ENCODE data around the gene GNG2.
A peak's percentile ranks its signal among the peaks of the same experiment; 100 is the strongest.

GNG2 gene

DNA sequence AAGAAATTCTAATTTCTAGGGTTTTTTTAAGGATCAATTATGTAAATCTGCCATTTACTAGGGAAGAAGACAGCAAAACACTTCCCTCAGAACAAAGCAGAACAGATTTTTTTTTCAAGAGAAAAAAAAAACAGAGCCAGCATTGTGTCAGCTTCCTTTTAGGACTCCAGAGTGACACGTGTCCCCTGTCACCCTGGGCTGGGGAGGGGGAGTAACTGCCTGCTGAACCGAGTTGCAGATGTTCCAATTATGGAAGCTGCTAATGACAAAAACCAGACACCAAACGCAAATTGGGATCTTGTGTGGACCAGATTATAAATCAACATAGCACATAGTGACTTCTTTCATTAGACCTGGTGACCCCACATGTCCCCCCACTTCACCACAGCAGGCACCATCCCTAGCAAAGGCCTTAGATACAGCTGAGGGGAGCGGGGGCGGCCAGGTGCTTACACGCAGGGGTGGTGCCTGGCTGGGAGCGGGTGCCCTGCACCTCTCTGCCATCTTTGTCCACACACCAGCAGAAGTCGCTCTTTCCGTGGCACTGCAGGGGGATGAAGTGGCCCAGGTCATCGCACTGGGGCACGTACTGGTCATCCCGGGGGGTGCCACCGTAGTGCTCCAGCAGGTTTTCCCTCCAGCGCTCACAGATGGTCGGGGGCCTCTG lies 154.3 kb downstream of the GNG2 start:
- Mint-ChIP-seq H3K4me1 (ENCODE audit: low read depth in 2 of 2) (no peaks in the 10 kb centered on the region), H3K27me3 (peaks cover 8 to 29% of the 10 kb centered on the region in 2 donors), H3K36me3 (ENCODE audit: insufficient read depth) (peaks cover 29% of the 10 kb centered on the region), H3K4me3 (no peak overlapping the region), H3K27ac (peak overlapping the region in 1 of 2 donors; percentile 8), H3K9me3 (no peaks in the 10 kb centered on the region)
- ATAC-seq (replicated peaks) (no peak), DNase-seq (no peak)

- no peak for DNase-seq
- no peak overlapping the region for H3K4me3 Mint-ChIP-seq
- no peaks in the 10 kb centered on the region for H3K4me1 Mint-ChIP-seq (ENCODE audit: low read depth in 2 of 2)
- H3K27ac Mint-ChIP-seq: no peak overlapping the region
- peaks cover 8 to 29% of the 10 kb centered on the region in 2 donors for H3K27me3 Mint-ChIP-seq
- no peak for ATAC-seq (replicated peaks)
- peaks cover 23% of the 10 kb centered on the region for H3K36me3 Mint-ChIP-seq (ENCODE audit: insufficient read depth)
- no peaks in the 10 kb centered on the region for H3K9me3 Mint-ChIP-seq
Observed at GRCh38 chr14:52015411-52016030, 155.1 kb downstream of the GNG2 start.

DNA sequence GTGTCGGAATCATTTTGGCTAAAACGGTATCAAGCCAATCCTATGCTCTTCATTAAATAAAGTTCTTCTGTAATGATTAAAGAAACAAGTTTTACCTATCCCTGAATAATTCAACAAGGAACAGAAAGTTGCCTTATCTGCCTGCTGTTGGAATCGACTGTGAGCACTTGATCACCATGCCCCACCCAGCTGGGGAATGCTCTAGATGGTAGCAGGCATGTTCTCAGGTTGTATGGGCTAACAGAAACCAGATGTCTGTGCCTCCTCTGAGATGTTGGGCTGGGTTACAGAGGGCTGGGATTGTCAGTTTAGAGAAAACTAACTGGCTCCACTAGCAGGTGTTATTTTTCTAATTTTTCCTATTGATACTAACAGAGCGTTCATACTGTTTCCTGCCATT lies 157.8 kb downstream of the GNG2 start:
- H3K4me3 Mint-ChIP-seq: no peak overlapping the region
- peaks cover 0 to 11% of the 10 kb centered on the region in 2 donors for H3K4me1 Mint-ChIP-seq (ENCODE audit: low read depth in 2 of 2)
- ATAC-seq (replicated peaks) (no peak), DNase-seq (no peak)
- H3K27me3 Mint-ChIP-seq: peaks cover 8 to 29% of the 10 kb centered on the region in 2 donors
- H3K9me3 Mint-ChIP-seq: no peaks in the 10 kb centered on the region
- H3K36me3 Mint-ChIP-seq (ENCODE audit: insufficient read depth): peaks cover 8% of the 10 kb centered on the region
- no peak overlapping the region for H3K27ac Mint-ChIP-seq

GRCh38 chr14:52018970-52019369 lies 158.6 kb downstream of the GNG2 start:
- DNase-seq (no peak), ATAC-seq (replicated peaks) (no peak)
- Mint-ChIP-seq H3K36me3 (ENCODE audit: insufficient read depth) (peaks cover 8% of the 10 kb centered on the region), H3K4me3 (no peak overlapping the region), H3K27me3 (peaks cover 8 to 28% of the 10 kb centered on the region in 2 donors), H3K9me3 (no peaks in the 10 kb centered on the region), H3K27ac (no peak overlapping the region), H3K4me1 (ENCODE audit: low read depth in 2 of 2) (peaks cover 0 to 11% of the 10 kb centered on the region in 2 donors)
